OCI-LY1 (cell line): Measurements from ENCODE around the gene MRPL48.

ENCODE experiments used
- EZH2 ChIP-seq: fragments of 200-600 bp; sonication (generic), shearing (Covaris generic); IDR thresholded peaks from 2 replicates; pipeline ENCODE4 v1.8.0; 2017; ENCODE audit warnings: borderline replicate concordance, mixed run types, mild to moderate bottlenecking, antibody characterized with exemption, low read length, moderate library complexity, mixed read lengths
- TF ChIP-seq, protein P1 (sequence below): fragments of 200-600 bp; sonication (generic), shearing (Covaris generic); IDR thresholded peaks from 2 replicates; pipeline ENCODE4 v1.5.1; 2017; ENCODE audit warnings: mild to moderate bottlenecking, antibody characterized with exemption, low read length, moderate library complexity, mixed read lengths

DNA sequence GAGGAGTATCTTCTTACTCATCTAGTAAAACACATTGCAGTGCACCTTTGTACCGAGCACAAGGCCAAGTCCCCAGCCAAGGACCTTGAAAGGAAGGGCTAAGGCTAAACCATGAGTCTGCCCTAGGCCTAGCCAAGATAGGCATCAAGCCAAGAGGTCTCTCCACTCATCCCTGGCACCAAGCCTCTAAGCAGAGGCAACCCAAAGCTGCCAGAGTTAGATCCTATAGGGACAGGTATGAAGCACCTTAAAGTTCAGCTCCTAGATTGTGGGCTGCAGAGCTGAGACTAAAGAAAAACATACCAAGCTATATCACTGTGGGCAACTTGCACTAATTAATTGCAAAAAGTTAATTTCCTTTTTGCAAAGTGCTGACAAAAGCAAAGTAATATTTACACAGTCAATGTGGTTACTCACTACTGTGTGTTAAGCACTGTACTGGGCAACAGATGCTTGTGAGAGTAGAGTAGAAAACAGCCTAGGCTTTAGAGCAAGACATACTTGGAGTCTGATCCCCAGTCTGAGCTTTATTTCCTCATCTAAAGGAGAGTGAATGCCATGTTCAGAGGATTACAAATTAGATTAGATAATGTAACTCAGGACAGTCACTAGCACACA lies 81.8 kb downstream of the MRPL48 start:
- TF ChIP-seq, protein P1, sequence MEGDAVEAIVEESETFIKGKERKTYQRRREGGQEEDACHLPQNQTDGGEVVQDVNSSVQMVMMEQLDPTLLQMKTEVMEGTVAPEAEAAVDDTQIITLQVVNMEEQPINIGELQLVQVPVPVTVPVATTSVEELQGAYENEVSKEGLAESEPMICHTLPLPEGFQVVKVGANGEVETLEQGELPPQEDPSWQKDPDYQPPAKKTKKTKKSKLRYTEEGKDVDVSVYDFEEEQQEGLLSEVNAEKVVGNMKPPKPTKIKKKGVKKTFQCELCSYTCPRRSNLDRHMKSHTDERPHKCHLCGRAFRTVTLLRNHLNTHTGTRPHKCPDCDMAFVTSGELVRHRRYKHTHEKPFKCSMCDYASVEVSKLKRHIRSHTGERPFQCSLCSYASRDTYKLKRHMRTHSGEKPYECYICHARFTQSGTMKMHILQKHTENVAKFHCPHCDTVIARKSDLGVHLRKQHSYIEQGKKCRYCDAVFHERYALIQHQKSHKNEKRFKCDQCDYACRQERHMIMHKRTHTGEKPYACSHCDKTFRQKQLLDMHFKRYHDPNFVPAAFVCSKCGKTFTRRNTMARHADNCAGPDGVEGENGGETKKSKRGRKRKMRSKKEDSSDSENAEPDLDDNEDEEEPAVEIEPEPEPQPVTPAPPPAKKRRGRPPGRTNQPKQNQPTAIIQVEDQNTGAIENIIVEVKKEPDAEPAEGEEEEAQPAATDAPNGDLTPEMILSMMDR: no peak
- no peak for TF ChIP-seq EZH2
